GM18907 (cell line): ENCODE results near the gene TMEM236.

Experiments
- ATAC-seq: cut with Tn5 transposase; IDR thresholded peaks from one replicate; pipeline ENCODE4 v1.9.1; 2021; ENCODE audit warnings: mild to moderate bottlenecking, moderate library complexity; ENCODE audit not compliant: unreplicated experiment

The TMEM236 gene

GRCh38 chr10:17740668-17741067, 11.3 kb upstream of the TMEM236 start:
- ATAC-seq: no peak

- no peak for ATAC-seq
Measured at GRCh38 chr10:17742918-17743317, 9.1 kb upstream of the TMEM236 start.

- ATAC-seq: no peak
Measured at GRCh38 chr10:17743437-17743836, 8.6 kb upstream of the TMEM236 start.

GRCh38 chr10:17744341-17744861, 7.6 kb upstream of the TMEM236 start:
- no peak for ATAC-seq

- ATAC-seq: no peak
Measured at GRCh38 chr10:17747883-17748550, 4.0 kb upstream of the TMEM236 start.

- ATAC-seq: no peak
Measured at GRCh38 chr10:17749890-17750289, 2.1 kb upstream of the TMEM236 start.

GRCh38 chr10:17756557-17757217, 4.7 kb downstream of the TMEM236 start:
- peak; percentile 95 for ATAC-seq

GRCh38 chr10:17758200-17758599, 6.2 kb downstream of the TMEM236 start:
- no peak for ATAC-seq

GRCh38 chr10:17758896-17759295, 6.9 kb downstream of the TMEM236 start:
- ATAC-seq: no peak

GRCh38 chr10:17764142-17764541, 12.1 kb downstream of the TMEM236 start:
- ATAC-seq: no peak

- no peak for ATAC-seq
Measured at GRCh38 chr10:17765602-17766001, 13.6 kb downstream of the TMEM236 start.

- no peak for ATAC-seq
Measured at GRCh38 chr10:17766731-17767130, 14.7 kb downstream of the TMEM236 start.

GRCh38 chr10:17768496-17768895, 16.5 kb downstream of the TMEM236 start:
- ATAC-seq: no peak

- ATAC-seq: no peak
Measured at GRCh38 chr10:17768957-17769356, 17.0 kb downstream of the TMEM236 start.

- ATAC-seq: no peak
Measured at GRCh38 chr10:17771017-17771416, 19.0 kb downstream of the TMEM236 start.

- no peak for ATAC-seq
Measured at GRCh38 chr10:17779784-17780183, 27.8 kb downstream of the TMEM236 start.

- ATAC-seq: no peak
Measured at GRCh38 chr10:17780727-17781126, 28.7 kb downstream of the TMEM236 start.

GRCh38 chr10:17781856-17782255, 29.9 kb downstream of the TMEM236 start:
- no peak for ATAC-seq

- no peak for ATAC-seq
Measured at GRCh38 chr10:17782921-17783665, 31.1 kb downstream of the TMEM236 start.

- no peak for ATAC-seq
Measured at GRCh38 chr10:17783751-17784150, 31.8 kb downstream of the TMEM236 start.

- ATAC-seq: no peak
Measured at GRCh38 chr10:17784688-17785087, 32.7 kb downstream of the TMEM236 start.
